Keratinocyte (primary cell): Measurements from ENCODE around the gene ST3GAL2. TPM values are rescaled to one million over a fixed set of nuclear protein-coding genes. Genes with fewer than 3 reads are reported as not detected.

Source experiments
- DNase-seq: peaks from one replicate; pipeline ENCODE4 v3.0.0-alpha.2; 2011; ENCODE audit warnings: low read depth, missing footprints, low spot score
- FAIRE-seq: peaks from 2 replicates; lab custom pipeline; 2011; peaks lifted over from hg19 to GRCh38; lab: Jason Lieb, UNC
- H2AFZ ChIP-seq: 2 replicates; pipeline ENCODE4 v1.6.0; 2012; ENCODE audit warnings: low read length, control low read depth, inconsistent platforms; ENCODE audit not compliant: control insufficient read depth
- H3K27ac ChIP-seq: 2 replicates; pipeline ENCODE4 v1.5.1; 2011; ENCODE audit warnings: low read length; ENCODE audit not compliant: control insufficient read depth, insufficient read depth
- H3K27me3 ChIP-seq: 3 replicates; pipeline ENCODE4 v1.6.0; 2011; ENCODE audit warnings: low read length; ENCODE audit not compliant: control insufficient read depth, insufficient read depth; ENCODE audit errors: extremely low read depth
- H3K36me3 ChIP-seq, 2 experiments: 2 replicates in 1 of 2; 3 replicates in 1 of 2; pipeline ENCODE4 v1.5.1; 2011; ENCODE audit warnings: low read length in 2 of 2, mild to moderate bottlenecking in 1 of 2; ENCODE audit not compliant: control insufficient read depth in 2 of 2, insufficient read depth in 2 of 2; ENCODE audit errors: extremely low read depth in 1 of 2
- H3K4me1 ChIP-seq: 3 replicates; pipeline ENCODE4 v1.5.1; 2011; ENCODE audit warnings: low read length; ENCODE audit not compliant: control insufficient read depth, insufficient read depth; ENCODE audit errors: extremely low read depth
- H3K4me2 ChIP-seq: 3 replicates; pipeline ENCODE4 v1.6.0; 2011; ENCODE audit warnings: low read depth, low read length; ENCODE audit not compliant: control insufficient read depth, insufficient read depth; ENCODE audit errors: extremely low read depth
- H3K4me3 ChIP-seq, 3 experiments: fragments of 200-600 bp in 1 of 3; sonication (generic) in 1 of 3; 2 replicates in 2 of 3; 3 replicates in 1 of 3; pipeline ENCODE4 v1.5.1; 2011 to 2016; ENCODE audit warnings: low read length in 3 of 3, mild to moderate bottlenecking in 3 of 3, control low read depth in 2 of 3, inconsistent platforms in 1 of 3, low read depth in 1 of 3, mixed read lengths in 1 of 3, mixed run types in 1 of 3, moderate library complexity in 1 of 3; ENCODE audit not compliant: control insufficient read depth in 2 of 3, insufficient read depth in 2 of 3; ENCODE audit errors: extremely low read depth in 1 of 3
- H3K79me2 ChIP-seq: 2 replicates; pipeline ENCODE4 v1.6.0; 2012; ENCODE audit warnings: low read length; ENCODE audit not compliant: control insufficient read depth, insufficient read depth
- H3K9ac ChIP-seq: 3 replicates; pipeline ENCODE4 v1.6.0; 2011; ENCODE audit warnings: low read length; ENCODE audit not compliant: control insufficient read depth, insufficient read depth; ENCODE audit errors: extremely low read depth
- H3K9me1 ChIP-seq: 3 replicates; pipeline ENCODE4 v1.6.0; 2011; ENCODE audit warnings: low read length; ENCODE audit not compliant: control insufficient read depth, insufficient read depth; ENCODE audit errors: extremely low read depth
- H3K9me3 ChIP-seq: 2 replicates; pipeline ENCODE4 v1.5.1; 2012; ENCODE audit warnings: low read depth, low read length; ENCODE audit not compliant: control insufficient read depth
- H4K20me1 ChIP-seq: 3 replicates; pipeline ENCODE4 v1.6.0; 2011; ENCODE audit warnings: low read length; ENCODE audit not compliant: control insufficient read depth, insufficient read depth; ENCODE audit errors: extremely low read depth
- EZH2 ChIP-seq: IDR thresholded peaks from one replicate; pipeline ENCODE4 v1.6.1; 2012; ENCODE audit warnings: inconsistent platforms, mild to moderate bottlenecking, low read length, moderate library complexity
- dilution Hi-C: fragments of 300-500 bp; cut with MboI; formaldehyde crosslinking; loops from one replicate; pipeline ENCODE4 v1.7.0; 2020; ENCODE audit warnings: low sequenced_read_pairs; ENCODE audit not compliant: extremely low pct_ligation_motif_present
- polyA plus RNA-seq, 5 experiments: library from polyadenylated mRNA; depleted of rRNA in 3 of 5; stranded (reverse) in 3 of 5; stranded (forward) in 1 of 5; unstranded in 1 of 5; fragments of >200 nt; gene quantifications; 1 replicate in 1 of 5; 2 replicates in 3 of 5; 3 replicates in 1 of 5; pipeline versions ENCODE4 v1.2.1 to v1.2.3, GENCODE V29; 2011 to 2012; ENCODE audit warnings: missing spikeins in 2 of 5, low read depth in 1 of 5, low replicate concordance in 1 of 5
- TF ChIP-seq, protein P1 (sequence below), 3 experiments: IDR thresholded peaks in 1 of 3; conservative IDR thresholded peaks in 1 of 3; optimal IDR thresholded peaks in 1 of 3; 2 replicates in 2 of 3; 3 replicates in 1 of 3; pipeline versions ENCODE3 to v1.5.1; 2011; ENCODE audit warnings: low read length in 3 of 3, mild to moderate bottlenecking in 3 of 3, moderate library complexity in 2 of 3, control low read depth in 1 of 3, inconsistent platforms in 1 of 3; ENCODE audit not compliant: insufficient read depth in 2 of 3; ENCODE audit errors: extremely low read depth in 1 of 3

ST3GAL2 gene
- polyA plus RNA-seq, 1 donor (not counting 4 experiments of a cell fraction or from before 2014, with no cell fraction given), result 4.0 TPM

DNA sequence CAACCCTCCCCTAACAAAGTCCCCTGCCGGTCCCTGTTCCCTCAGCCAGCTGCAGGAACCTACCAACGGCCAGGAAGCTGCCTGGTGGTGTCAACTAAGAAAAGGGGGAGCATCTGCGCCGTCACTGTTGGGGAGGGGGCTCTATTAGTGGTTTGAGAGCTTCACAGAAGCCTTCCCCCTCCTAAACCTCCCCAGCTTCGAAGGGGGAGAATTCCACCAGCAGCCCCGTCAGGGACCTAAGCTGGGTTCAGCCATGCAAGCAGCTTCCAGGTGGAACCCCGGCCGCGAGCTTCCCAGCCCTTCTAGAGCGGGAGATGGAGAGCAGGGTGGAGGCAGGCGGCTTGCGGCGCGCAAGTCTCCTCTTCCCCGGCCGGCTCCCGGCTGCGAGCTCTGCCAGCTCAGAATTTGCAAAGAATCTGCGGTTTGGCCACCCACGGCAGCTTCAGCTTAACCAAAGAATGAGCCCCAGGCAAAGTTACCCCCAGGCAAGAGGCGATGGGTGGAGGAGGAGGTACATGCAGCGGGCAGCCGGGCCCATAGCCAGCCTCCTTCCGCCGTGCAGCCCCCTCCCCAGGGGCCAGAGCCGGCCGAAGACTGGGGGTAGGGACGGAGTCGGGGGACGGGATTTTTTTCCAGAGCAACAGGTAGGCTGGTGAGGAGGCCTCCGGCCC, 58.5 kb downstream of the ST3GAL2 start:
- Histone ChIP-seq H3K4me2 (peak overlapping the region; percentile 94), H2AFZ (peak overlapping the region; percentile 43), H3K36me3 (peaks cover 6 to 9% of the 10 kb centered on the region in 2 experiments), H3K4me3 (peak overlapping the region; percentile 92 to 93 (median 92)), H3K4me1 (peaks cover 10% of the 10 kb centered on the region), H3K79me2 (peaks cover 12% of the 10 kb centered on the region), H3K27me3 (no peaks in the 10 kb centered on the region), H4K20me1 (no peaks in the 10 kb centered on the region), H3K9me1 (no peaks in the 10 kb centered on the region), H3K9ac (peak overlapping the region; percentile 88), H3K9me3 (no peaks in the 10 kb centered on the region), H3K27ac (peak overlapping the region; percentile 79)
- DNase-seq (no peak), FAIRE-seq (peak; percentile 13)
- dilution Hi-C loops, result no loop called here
- TF ChIP-seq, protein P1, sequence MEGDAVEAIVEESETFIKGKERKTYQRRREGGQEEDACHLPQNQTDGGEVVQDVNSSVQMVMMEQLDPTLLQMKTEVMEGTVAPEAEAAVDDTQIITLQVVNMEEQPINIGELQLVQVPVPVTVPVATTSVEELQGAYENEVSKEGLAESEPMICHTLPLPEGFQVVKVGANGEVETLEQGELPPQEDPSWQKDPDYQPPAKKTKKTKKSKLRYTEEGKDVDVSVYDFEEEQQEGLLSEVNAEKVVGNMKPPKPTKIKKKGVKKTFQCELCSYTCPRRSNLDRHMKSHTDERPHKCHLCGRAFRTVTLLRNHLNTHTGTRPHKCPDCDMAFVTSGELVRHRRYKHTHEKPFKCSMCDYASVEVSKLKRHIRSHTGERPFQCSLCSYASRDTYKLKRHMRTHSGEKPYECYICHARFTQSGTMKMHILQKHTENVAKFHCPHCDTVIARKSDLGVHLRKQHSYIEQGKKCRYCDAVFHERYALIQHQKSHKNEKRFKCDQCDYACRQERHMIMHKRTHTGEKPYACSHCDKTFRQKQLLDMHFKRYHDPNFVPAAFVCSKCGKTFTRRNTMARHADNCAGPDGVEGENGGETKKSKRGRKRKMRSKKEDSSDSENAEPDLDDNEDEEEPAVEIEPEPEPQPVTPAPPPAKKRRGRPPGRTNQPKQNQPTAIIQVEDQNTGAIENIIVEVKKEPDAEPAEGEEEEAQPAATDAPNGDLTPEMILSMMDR (optimal IDR thresholded peaks at IDR 0.05 in 1 of 3, IDR thresholded peaks at IDR 0.05 in 1 of 3, conservative IDR thresholded peaks at IDR 0.05 in 1 of 3; ENCODE audit: extremely low read depth in 1 of 3, insufficient read depth in 2 of 3, low read length in 3 of 3), result no peak
- no peak for TF ChIP-seq EZH2

DNA sequence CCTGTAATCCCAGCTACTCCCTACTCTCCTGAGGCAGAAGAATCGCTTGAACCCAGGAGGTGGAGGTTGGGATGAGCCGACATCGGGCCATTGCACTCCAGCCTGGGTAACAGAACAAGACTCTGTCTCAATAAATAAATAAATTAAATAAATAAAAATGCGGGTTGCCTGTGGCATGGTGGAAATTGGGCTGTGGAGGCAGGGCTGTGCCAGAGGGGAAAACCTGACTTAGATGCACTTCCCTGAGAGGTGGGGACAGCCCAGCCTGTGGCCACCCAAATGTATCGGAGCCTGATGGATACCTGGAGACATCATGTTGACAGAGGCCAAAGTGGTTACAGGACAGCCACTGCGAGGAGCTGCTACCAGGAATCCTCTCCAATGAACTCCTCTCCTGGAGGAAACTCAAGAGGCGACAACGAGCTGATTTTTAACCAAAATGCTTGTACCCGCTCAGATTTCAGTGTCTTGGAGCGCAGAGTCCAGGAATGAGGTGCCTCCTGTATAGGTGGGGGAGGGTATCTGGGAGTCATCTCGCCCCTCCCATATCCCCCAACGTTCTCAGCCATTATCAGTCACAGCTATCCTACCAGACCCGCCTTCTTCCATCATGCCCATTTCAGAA, 59.9 kb downstream of the ST3GAL2 start:
- Histone ChIP-seq H3K9ac (no peak overlapping the region), H3K9me1 (no peaks in the 10 kb centered on the region), H3K9me3 (no peaks in the 10 kb centered on the region), H3K27me3 (no peaks in the 10 kb centered on the region), H3K4me2 (no peak overlapping the region), H3K27ac (no peak overlapping the region), H3K4me3 (no peak overlapping the region), H2AFZ (no peak overlapping the region), H3K4me1 (peaks cover 10% of the 10 kb centered on the region), H4K20me1 (no peaks in the 10 kb centered on the region), H3K36me3 (peaks cover 9 to 10% of the 10 kb centered on the region in 2 experiments), H3K79me2 (peaks cover 12% of the 10 kb centered on the region)
- FAIRE-seq (no peak), DNase-seq (no peak)
- TF ChIP-seq, protein P1 (optimal IDR thresholded peaks at IDR 0.05 in 1 of 3, IDR thresholded peaks at IDR 0.05 in 1 of 3, conservative IDR thresholded peaks at IDR 0.05 in 1 of 3; ENCODE audit: extremely low read depth in 1 of 3, insufficient read depth in 2 of 3, low read length in 3 of 3), result no peak
- no peak for TF ChIP-seq EZH2
- dilution Hi-C loops, result no loop called here
